NOMO-1 treated with dmso at 0.1 percent for 144 hours (cell line): Measurements from ENCODE around the gene CHRNG.

ENCODE experiments used
- DNase-seq: peaks from one replicate; lab custom pipeline; 2025; ENCODE audit not compliant: unreplicated experiment; lab: John Stamatoyannopoulos, UW

CHRNG gene

GRCh38 chr2:232539298-232540231 is at the start of gene CHRNG:
TSS of gene CHRNG (plus strand) at chr2:232539692. CDS start at chr2:232539748, 56 bp downstream.
- DNase-seq, result no peak

GRCh38 chr2:232490221-232491138 is 49.0 kb upstream of the CHRNG start:
- no peak for DNase-seq

- DNase-seq, result no peak
Measured at GRCh38 chr2:232491139-232491780, 48.2 kb upstream of the CHRNG start.

GRCh38 chr2:232492236-232492848 is 47.1 kb upstream of the CHRNG start:
- DNase-seq, result no peak

DNA sequence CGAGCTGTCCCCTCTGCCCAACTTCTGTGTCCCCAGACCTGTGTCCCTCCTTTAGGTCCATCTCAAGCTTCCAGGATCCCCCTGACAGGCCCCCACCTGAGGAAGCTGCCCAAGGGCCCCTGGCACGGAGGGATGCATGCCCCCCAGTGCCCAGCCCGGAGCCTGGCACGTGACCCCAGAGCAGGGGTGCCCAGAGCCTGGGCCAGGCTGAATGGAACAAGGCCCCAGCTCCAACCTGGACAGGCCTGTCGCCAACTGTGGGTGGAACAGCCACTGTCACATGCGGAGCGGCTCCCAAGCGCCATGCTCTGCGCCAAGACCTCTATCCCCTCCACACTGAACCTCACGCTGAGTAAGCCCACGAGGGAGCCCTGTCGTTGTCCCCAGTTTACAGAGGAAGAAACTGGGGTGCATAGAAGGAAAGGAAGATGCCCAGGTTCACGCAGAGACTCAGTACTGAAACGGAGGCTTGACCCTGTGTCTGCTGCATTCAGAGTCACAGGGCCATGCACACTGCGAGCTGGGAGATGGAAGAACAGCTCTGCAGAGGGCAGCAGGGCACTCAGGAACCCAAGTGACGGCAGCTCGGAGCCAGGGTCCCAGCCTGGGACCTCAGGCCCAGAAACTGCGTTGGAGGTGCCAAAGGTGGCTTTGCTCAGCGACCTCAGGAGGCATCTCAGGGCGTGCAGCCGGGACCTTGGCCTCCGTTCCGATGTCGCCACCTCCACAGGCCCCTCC is 46.4 kb upstream of the CHRNG start:
- no peak for DNase-seq

DNA sequence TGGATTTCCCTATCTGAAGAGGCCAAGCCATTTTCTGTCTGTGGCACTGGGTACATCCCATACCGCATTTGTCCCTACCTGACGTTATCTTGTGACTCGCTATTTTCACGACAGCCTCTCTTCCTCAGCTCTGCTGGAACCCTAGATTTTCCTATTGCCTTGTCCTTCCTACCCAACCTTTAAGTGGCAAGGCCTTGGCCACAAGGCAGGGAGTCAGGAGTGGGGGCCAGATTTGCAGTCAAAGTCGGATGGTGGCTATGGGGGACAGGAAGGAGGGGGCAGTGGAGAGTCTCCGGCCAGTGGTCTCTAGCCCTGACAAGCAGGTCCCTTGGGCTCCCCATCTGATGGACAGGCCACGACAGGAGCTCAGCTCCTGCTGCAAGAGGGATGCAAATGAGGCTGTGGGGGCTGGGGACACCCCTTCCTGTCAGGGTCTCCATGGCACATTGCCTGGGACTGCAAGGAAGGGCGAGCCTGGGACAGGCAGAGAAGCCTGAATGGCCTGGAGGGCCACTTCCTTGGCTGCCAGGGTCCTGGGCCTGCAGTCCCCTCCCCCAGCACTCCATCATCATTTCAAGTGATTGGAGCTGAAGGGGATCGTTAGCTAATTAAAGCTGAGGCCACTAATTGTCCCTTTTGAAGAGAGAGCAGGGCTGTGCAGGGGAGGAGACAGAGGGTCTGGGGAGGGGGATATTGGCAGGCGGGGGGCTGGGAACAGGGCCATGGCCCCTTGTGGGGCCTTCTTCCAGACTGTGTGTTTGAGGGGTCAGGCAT is 45.6 kb upstream of the CHRNG start:
- no peak for DNase-seq

- DNase-seq, result no peak
Measured at GRCh38 chr2:232494542-232494941, 45.0 kb upstream of the CHRNG start.

GRCh38 chr2:232495292-232495691 is 44.2 kb upstream of the CHRNG start:
- DNase-seq, result no peak

- DNase-seq, result no peak
Measured at GRCh38 chr2:232496501-232497270, 42.8 kb upstream of the CHRNG start.

DNA sequence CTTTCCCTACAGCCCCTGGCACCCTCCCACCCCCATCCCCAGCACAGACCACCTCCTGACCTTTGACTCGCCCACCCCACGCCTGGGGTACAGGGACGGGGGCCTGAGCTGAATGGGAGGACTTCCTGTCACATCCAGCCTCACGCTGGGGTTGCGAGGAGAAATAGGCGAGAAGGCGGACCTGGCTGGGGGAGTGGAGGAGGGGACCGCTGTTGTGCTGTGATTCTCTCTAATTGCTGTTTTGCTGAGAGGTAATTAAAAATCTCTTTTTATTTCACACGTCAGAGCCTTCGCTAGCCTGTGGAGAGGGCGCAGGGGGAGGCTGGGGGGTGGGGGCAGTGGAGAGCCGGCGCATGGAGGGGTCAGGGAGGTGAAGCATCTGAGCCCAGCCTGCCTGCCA is 42.1 kb upstream of the CHRNG start:
- DNase-seq, result no peak

GRCh38 chr2:232498452-232498851 is 41.0 kb upstream of the CHRNG start:
- DNase-seq, result no peak

DNA sequence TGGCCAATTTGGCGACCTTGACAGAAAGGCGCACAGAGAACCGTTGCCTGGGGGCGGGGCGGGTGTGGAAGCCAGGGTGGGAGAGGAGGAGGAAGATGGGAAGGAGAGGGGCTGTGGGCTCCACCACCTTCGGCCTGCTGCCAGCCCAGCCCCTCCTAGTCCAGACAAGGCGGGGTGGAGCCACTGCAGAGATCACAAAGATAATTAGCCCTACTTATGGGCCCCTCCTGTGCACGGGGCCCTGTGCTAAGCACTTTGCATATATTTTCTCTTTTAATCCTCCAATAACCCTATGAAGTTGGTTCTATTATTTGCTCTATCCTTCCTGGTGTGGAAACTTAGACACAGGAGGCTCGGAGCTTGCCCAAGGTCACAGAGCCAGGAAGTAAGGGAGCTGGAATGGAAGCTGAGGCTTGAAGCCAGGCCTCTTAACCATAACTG is 38.1 kb upstream of the CHRNG start:
- no peak for DNase-seq

DNA sequence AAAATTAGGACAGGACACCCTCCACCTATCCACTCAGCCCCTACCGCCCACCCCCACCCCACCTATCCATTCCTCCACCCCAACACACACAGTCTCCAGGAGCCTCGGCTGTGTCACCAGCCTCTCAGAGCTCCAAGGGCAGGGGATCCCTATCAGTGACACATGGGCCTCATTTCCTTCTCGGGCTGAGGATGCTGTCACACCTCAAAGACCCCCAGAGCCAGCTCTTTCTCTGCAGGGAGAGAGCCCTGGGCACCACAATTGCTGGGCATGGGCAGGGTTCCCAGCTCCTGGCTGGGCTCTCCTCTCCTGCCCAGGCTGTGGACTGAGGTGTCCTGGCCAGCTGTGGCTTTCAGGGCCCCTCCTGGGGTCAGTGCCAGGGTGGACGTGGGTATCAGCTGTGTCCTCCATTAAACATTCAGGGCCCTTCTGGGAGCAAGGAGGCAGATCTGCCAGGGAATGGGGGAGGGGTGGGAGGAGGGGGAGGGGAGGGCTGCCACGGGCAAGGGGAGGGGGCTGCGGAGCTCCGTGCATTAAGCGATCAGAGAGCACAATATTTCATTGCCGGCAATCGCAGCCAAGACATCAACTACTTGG is 37.6 kb upstream of the CHRNG start:
- no peak for DNase-seq

GRCh38 chr2:232502511-232502910 is 37.0 kb upstream of the CHRNG start:
- no peak for DNase-seq

DNA sequence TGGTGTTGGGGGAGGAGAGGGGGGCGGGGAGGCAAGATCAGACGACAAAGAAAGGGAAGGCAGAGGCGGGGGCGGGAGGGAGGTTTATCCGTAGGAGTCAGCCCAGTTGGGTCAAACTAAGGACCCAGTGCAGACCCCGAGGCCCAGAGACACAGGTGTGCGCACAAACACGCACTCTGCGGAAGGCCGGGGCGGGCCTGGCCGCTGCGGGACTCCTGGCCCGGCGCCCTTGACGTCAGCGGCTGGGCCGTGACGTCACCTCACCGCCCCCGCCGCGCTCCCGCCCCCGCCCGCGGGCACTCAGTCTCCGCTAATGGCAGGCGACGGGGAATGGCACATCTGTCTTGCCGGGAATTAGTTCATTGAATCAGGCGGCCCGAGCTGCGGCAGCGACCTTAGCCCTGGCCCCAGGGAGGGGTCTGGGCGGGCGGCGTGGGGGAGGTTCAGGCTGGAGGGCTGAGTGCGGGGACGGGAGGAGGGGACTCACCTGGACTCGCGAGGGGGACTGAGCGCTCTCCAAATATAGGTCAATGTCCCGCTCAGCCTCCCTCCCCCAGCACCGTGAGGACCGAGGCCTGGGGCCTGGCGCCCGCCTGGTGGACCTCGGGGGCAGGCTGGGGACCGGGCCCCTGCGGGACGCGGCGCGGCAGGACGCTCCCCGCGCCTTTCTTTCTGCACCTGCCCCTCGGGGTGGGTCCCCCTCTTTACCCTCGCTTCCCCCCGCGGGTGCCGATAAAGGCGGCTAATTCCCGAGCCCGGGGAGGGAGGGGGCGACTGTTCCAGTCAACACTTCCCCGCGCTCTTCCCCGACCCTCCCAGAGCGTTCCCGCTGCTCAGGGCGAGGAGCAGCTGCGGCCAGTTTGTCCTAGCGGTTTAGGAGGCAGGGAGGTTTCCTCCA is 36.3 kb upstream of the CHRNG start:
- DNase-seq, result no peak

DNA sequence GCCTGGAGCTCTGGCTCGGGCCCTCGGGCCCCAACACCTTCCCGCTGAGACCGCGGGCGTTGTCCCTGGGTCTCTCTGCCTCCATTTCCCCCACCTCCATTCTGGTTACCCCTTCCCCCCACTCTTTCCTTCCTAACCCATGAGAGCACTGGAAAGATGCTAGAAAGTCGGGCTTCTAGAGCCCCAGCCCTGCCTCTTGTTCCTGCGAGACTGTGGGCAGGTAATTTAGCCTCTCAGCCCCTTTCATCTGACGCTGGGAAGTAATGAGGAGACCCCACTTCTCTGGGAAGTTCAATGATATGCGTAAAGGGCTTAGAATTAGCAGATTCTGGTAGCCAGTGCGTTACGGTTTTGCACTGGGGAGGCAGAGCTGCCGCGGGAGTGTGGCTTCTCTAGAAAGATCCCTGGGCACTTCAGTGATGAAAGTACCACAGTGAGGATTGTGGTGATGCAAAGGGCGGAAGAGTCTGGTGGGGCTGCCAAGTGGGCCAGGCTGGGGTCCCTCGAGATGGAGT is 35.6 kb upstream of the CHRNG start:
- DNase-seq, result no peak

GRCh38 chr2:232504438-232504837 is 35.1 kb upstream of the CHRNG start:
- no peak for DNase-seq
